HepG2 (cell line): Measurements from ENCODE around the gene HMGN4. TPM values are rescaled to one million over a fixed set of nuclear protein-coding genes. Genes with fewer than 3 reads are reported as not detected.

ENCODE experiments used
- AGO1 ChIP-seq: fragments of 200-400 bp; formaldehyde crosslinking; IDR thresholded peaks from 2 replicates; pipeline ENCODE4 v1.6.1; 2017; ENCODE audit warnings: mild to moderate bottlenecking, low read depth, low read length, moderate library complexity; ENCODE audit not compliant: poor library complexity, severe bottlenecking
- CENPT ChIP-seq: sonication (generic); formaldehyde crosslinking; IDR thresholded peaks from 2 replicates; pipeline ENCODE4 v1.8.0; 2022; ENCODE audit warnings: low read depth, mild to moderate bottlenecking, moderate library complexity, missing genetic modification reagents
- CHCHD3 ChIP-seq: sonication (generic); formaldehyde crosslinking; IDR thresholded peaks from 2 replicates; pipeline ENCODE4 v1.8.0; 2022; ENCODE audit warnings: mild to moderate bottlenecking, missing genetic modification reagents, moderate library complexity
- DR1 ChIP-seq: sonication (generic); formaldehyde crosslinking; IDR thresholded peaks from 2 replicates; pipeline ENCODE4 v1.8.0; 2021; ENCODE audit warnings: mild to moderate bottlenecking, missing genetic modification reagents, inconsistent platforms
- EED ChIP-seq: sonication (generic); formaldehyde crosslinking; IDR thresholded peaks from 2 replicates; pipeline ENCODE4 v1.5.0; 2020; ENCODE audit warnings: mild to moderate bottlenecking, missing genetic modification reagents
- FOXM1 ChIP-seq: sonication (generic); formaldehyde crosslinking; IDR thresholded peaks from 2 replicates; pipeline ENCODE4 v1.5.0; 2020; ENCODE audit warnings: missing genetic modification reagents
- HNRNPL ChIP-seq: fragments of 200-400 bp; formaldehyde crosslinking; IDR thresholded peaks from 2 replicates; pipeline ENCODE4 v1.6.1; 2017; ENCODE audit warnings: mild to moderate bottlenecking, low read depth, low read length
- HOXA9 ChIP-seq: sonication (generic); formaldehyde crosslinking; IDR thresholded peaks from 2 replicates; pipeline ENCODE4 v1.8.1; 2022; ENCODE audit warnings: missing genetic modification reagents, mild to moderate bottlenecking, moderate library complexity, borderline replicate concordance
- KDM4B ChIP-seq: sonication (generic); formaldehyde crosslinking; IDR thresholded peaks from 2 replicates; pipeline ENCODE4 v1.4.0; 2020; ENCODE audit warnings: missing genetic modification reagents
- KMT2B ChIP-seq: IDR thresholded peaks from 2 replicates; pipeline ENCODE4 v1.6.1; 2016; ENCODE audit warnings: missing genetic modification reagents, missing compliant biosample characterization
- MAFG ChIP-seq: sonication (generic); formaldehyde crosslinking; IDR thresholded peaks from 2 replicates; pipeline ENCODE4 v1.5.1; 2020; ENCODE audit warnings: mild to moderate bottlenecking, missing genetic modification reagents
- MAFK ChIP-seq, 2 experiments: IDR thresholded peaks in 1 of 2; conservative IDR thresholded peaks in 1 of 2; 2 replicates each; pipeline ENCODE4 v1.6.1; 2011; ENCODE audit warnings: improper control_type of control experiment in 2 of 2, low read length in 2 of 2
- MXD3 ChIP-seq: IDR thresholded peaks from 2 replicates; pipeline ENCODE4 v1.6.1; 2016; ENCODE audit warnings: mild to moderate bottlenecking, missing biosample characterization, missing genetic modification reagents
- NFIC ChIP-seq: IDR thresholded peaks from 2 replicates; pipeline ENCODE4 v1.6.1; 2012; ENCODE audit warnings: mild to moderate bottlenecking, low read length, inconsistent platforms
- SMAD3 ChIP-seq: sonication (generic); formaldehyde crosslinking; IDR thresholded peaks from 2 replicates; pipeline ENCODE4 v1.4.0; 2020; ENCODE audit warnings: missing genetic modification reagents
- SP5 ChIP-seq: IDR thresholded peaks from 2 replicates; pipeline ENCODE4 v1.6.1; 2016; ENCODE audit warnings: low read depth, borderline replicate concordance
- SUZ12 ChIP-seq: fragments of 150-350 bp; IDR thresholded peaks from 2 replicates; pipeline ENCODE4 v1.6.1; 2014; ENCODE audit warnings: low read depth, low read length
- TRAFD1 ChIP-seq: sonication (generic); formaldehyde crosslinking; IDR thresholded peaks from 2 replicates; pipeline ENCODE4 v1.5.1; 2020; ENCODE audit warnings: missing genetic modification reagents, mild to moderate bottlenecking, borderline replicate concordance
- ZMYM3 ChIP-seq: sonication (generic); formaldehyde crosslinking; IDR thresholded peaks from 2 replicates; pipeline ENCODE4 v1.5.1; 2020; ENCODE audit warnings: mild to moderate bottlenecking, missing genetic modification reagents
- ZNF430 ChIP-seq: sonication (generic); formaldehyde crosslinking; IDR thresholded peaks from 2 replicates; pipeline ENCODE4 v1.9.0; 2021; ENCODE audit warnings: mild to moderate bottlenecking, missing genetic modification reagents
- ZNF510 ChIP-seq: sonication (generic); formaldehyde crosslinking; IDR thresholded peaks from 2 replicates; pipeline ENCODE4 v1.4.0; 2020; ENCODE audit warnings: low read depth, mild to moderate bottlenecking, missing genetic modification reagents
- ZNF564 ChIP-seq: sonication (generic); formaldehyde crosslinking; IDR thresholded peaks from 2 replicates; pipeline ENCODE4 v1.8.1; 2023; ENCODE audit warnings: mild to moderate bottlenecking, missing genetic modification reagents
- ZNF619 ChIP-seq: sonication (generic); formaldehyde crosslinking; IDR thresholded peaks from 2 replicates; pipeline ENCODE4 v1.4.0; 2020; ENCODE audit warnings: mild to moderate bottlenecking, missing genetic modification reagents
- polyA plus RNA-seq, 8 experiments: library from polyadenylated mRNA; depleted of rRNA in 3 of 8; stranded (reverse) in 7 of 8; unstranded in 1 of 8; fragments of >200 nt; fragmentation: Illumina TruSeq in 4 of 8; extraction: Trizol in 4 of 8; gene quantifications; 2 replicates each; pipeline versions ENCODE4 v1.2.1 to v1.2.3, GENCODE V29; 2011 to 2016; ENCODE audit warnings: low read depth in 4 of 8, missing spikeins in 1 of 8, mixed read lengths in 1 of 8; ENCODE audit not compliant: insufficient read depth in 1 of 8
- total RNA-seq, 5 experiments: library from RNA; depleted of rRNA; stranded (reverse); fragments of >200 nt; fragmentation: Illumina TruSeq; extraction: Trizol; gene quantifications; 2 replicates each; pipeline ENCODE4 v1.2.3, GENCODE V29; 2016; ENCODE audit warnings: low read depth in 1 of 5
- TF ChIP-seq, protein P1 (sequence below): sonication (generic); formaldehyde crosslinking; IDR thresholded peaks from 2 replicates; pipeline ENCODE4 v1.8.1; 2023; ENCODE audit warnings: mild to moderate bottlenecking, missing genetic modification reagents

Gene HMGN4
- total and polyA plus RNA-seq, 2 of the 13 experiments (the other 11 are each of a cell fraction or from before 2014, with no cell fraction given): 39.9 to 52.1 TPM

- TF ChIP-seq TRAFD1 (CRISPR knock-in tag) (no peak), NFIC (peak; percentile 70), ZNF430 (CRISPR knock-in tag) (peak; percentile 72; the same call in 1 of the 2 replicates), ZNF619 (0 out of 2 replicates have a peak, but pooled peaks have one; percentile 42), CENPT (0 out of 2 replicates have a peak, but pooled peaks have one; percentile 60), MXD3 (CRISPR knock-in tag) (no peak; the same call in 1 of the 2 replicates), FOXM1 (no peak), SUZ12 (no peak), SMAD3 (CRISPR knock-in tag) (peak; percentile 94), HNRNPL (no peak), ZNF510 (CRISPR knock-in tag) (no peak), EED (CRISPR knock-in tag) (peak; percentile 55; the same call in 1 of the 2 replicates), HOXA9 (no peak), KMT2B (CRISPR knock-in tag) (peak; percentile 74; the same call in 1 of the 2 replicates), MAFG (no peak), ZNF564 (peak; percentile 78; the same call in 1 of the 2 replicates), SP5 (CRISPR knock-in tag) (peak; percentile 30; the same call in 1 of the 2 replicates), ZMYM3 (peak; percentile 92), KDM4B (peak; percentile 93), DR1 (CRISPR knock-in tag) (peak; percentile 79), MAFK (conservative IDR thresholded peaks at IDR 0.05 in 1 of 2, IDR thresholded peaks at IDR 0.05 in 1 of 2; ENCODE audit: low read length in 2 of 2) (no peak; a peak in 1 of 4 replicates), CHCHD3 (CRISPR knock-in tag) (no peak), AGO1 (no peak)
- TF ChIP-seq, protein P1, sequence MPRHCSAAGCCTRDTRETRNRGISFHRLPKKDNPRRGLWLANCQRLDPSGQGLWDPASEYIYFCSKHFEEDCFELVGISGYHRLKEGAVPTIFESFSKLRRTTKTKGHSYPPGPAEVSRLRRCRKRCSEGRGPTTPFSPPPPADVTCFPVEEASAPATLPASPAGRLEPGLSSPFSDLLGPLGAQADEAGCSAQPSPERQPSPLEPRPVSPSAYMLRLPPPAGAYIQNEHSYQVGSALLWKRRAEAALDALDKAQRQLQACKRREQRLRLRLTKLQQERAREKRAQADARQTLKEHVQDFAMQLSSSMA: peak; percentile 84
Observed at GRCh38 chr6:26537160-26537845, 863 bp upstream of the HMGN4 start (continued).
